CD8-positive, alpha-beta memory T cell (primary cell): ENCODE results near the gene GAPVD1. TPM values are rescaled to one million over a fixed set of nuclear protein-coding genes. Genes with fewer than 3 reads are reported as not detected.

ENCODE experiments used
- CTCF ChIA-PET: fragments of 350-600 bp; sonication (Branson Sonifier 250); formaldehyde crosslinking; loops from one replicate; lab custom pipeline; 2021; ENCODE audit warnings: antibody characterized with exemption; lab: Charles Lee
- POLR2A ChIA-PET: fragments of 350-600 bp; sonication (Branson Sonifier 250); formaldehyde crosslinking; loops from one replicate; lab custom pipeline; 2021; ENCODE audit warnings: antibody characterized with exemption; lab: Charles Lee
- DNase-seq, 5 donors: peaks; one replicate each; pipeline versions ENCODE4 v3.0.0 to v3.0.0-alpha.2; 2020 to 2022; ENCODE audit warnings: mixed read lengths in 1 of 5
- H3K27ac ChIP-seq: one replicate; pipeline ENCODE4 v1.7.0; 2013; ENCODE audit warnings: low read depth, mild to moderate bottlenecking, low read length, moderate library complexity
- H3K27me3 ChIP-seq: 2 replicates; pipeline ENCODE4 v1.7.0; 2013; ENCODE audit warnings: low read length, mild to moderate bottlenecking; ENCODE audit not compliant: insufficient read depth, poor library complexity, severe bottlenecking
- H3K36me3 ChIP-seq: 2 replicates; pipeline ENCODE4 v1.7.0; 2013; ENCODE audit warnings: mild to moderate bottlenecking, low read length, moderate library complexity; ENCODE audit not compliant: insufficient read depth
- H3K4me1 ChIP-seq: 2 replicates; pipeline ENCODE4 v1.7.0; 2013; ENCODE audit warnings: mild to moderate bottlenecking, low read length, moderate library complexity; ENCODE audit not compliant: insufficient read depth
- H3K4me3 ChIP-seq: 2 replicates; pipeline ENCODE4 v1.7.0; 2013; ENCODE audit warnings: mild to moderate bottlenecking, low read length
- H3K9me3 ChIP-seq: 2 replicates; pipeline ENCODE4 v1.7.0; 2013; ENCODE audit warnings: mild to moderate bottlenecking, low read length
- H3K27ac Mint-ChIP-seq, 8 donors: one replicate each; pipeline ENCODE4 v1.8.0; 2020 to 2021; ENCODE audit warnings: mixed read lengths in 8 of 8, mild to moderate bottlenecking in 6 of 8, inconsistent platforms in 3 of 8, moderate library complexity in 3 of 8
- H3K27me3 Mint-ChIP-seq, 2 donors: one replicate each; pipeline ENCODE4 v1.8.0; 2020 to 2021; ENCODE audit warnings: mixed read lengths in 2 of 2, mild to moderate bottlenecking in 1 of 2, moderate library complexity in 1 of 2
- H3K36me3 Mint-ChIP-seq, 3 donors: one replicate each; pipeline ENCODE4 v1.8.0; 2020 to 2021; ENCODE audit warnings: mixed read lengths in 3 of 3, inconsistent platforms in 1 of 3, mild to moderate bottlenecking in 1 of 3
- H3K4me1 Mint-ChIP-seq, 3 donors: one replicate each; pipeline ENCODE4 v1.8.0; 2020 to 2021; ENCODE audit warnings: mixed read lengths in 3 of 3, inconsistent platforms in 1 of 3, mild to moderate bottlenecking in 1 of 3
- H3K4me3 Mint-ChIP-seq, 7 donors: one replicate each; pipeline ENCODE4 v1.8.0; 2020 to 2021; ENCODE audit warnings: mixed read lengths in 7 of 7, mild to moderate bottlenecking in 6 of 7, moderate library complexity in 4 of 7, inconsistent platforms in 2 of 7
- H3K9me3 Mint-ChIP-seq, 5 donors: one replicate each; pipeline ENCODE4 v1.8.0; 2020 to 2022; ENCODE audit warnings: mixed read lengths in 5 of 5, mild to moderate bottlenecking in 3 of 5, moderate library complexity in 2 of 5, inconsistent platforms in 1 of 5
- polyA plus RNA-seq: library from polyadenylated mRNA; unstranded; fragments of 300-500 nt; fragmentation: Illumina TruSeq; gene quantifications from one replicate; pipeline ENCODE4 v1.2.3, GENCODE V29; 2021
- total RNA-seq, 2 experiments: library from RNA; stranded (reverse); gene quantifications; one replicate each; pipeline ENCODE4 v1.2.3, GENCODE V29; 2021

Gene GAPVD1
- total and polyA plus RNA-seq, 3 experiments from 2014 or later, result 42.7 to 55.4 (median 44.8) TPM

DNA sequence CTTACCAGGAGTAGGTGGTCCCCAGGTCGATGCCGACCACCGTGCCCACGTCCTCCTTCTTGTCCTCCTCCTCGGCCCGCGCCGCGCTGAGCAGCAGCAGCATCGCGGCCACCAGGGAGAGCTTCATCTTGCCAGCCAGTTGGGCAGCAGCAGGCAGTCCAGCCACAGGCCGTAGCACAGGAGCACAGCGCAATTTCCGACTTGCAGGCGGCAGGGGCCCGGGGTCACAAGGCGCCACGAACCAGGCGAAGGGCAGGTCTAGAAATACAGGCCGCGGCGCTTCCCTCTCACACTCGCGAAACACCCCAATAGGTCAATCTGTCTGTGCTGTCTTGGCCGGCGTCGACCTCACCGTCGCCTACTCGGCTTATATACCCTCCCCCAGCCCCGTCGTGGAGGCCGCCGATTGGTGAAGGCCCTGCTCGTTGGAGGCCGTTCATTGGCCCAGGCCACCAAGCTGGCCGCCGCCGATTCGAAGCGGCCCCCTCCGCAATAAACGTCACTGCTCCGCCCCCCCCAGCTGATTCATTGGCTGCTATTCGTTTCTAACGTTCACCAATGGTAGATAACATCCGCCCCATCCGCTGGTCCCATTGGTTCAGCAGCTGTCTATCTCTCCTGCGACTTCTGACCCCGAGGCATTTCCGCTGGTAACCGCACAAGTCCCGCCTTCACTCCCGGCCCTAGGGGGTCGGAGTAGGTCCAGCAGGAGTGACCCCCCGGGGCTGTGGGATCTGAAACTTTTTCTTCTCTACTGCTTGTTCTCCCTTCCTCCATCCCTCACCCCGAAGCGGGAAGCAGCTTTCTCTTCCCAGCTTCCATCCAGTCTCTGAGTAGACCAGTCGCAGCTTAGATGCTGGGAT lies 20.4 kb upstream of the GAPVD1 start, which contains the start of gene HSPA5:
Gene HSPA5 (minus strand): TSS at position 344 of the 863 bp plus-strand sequence. CDS start 217 bp downstream, at position 127.
- ChIA-PET POLR2A (interaction anchor here (0.6 to 2.8 kb wide), 14 partner anchors 21 to 380 kb away, joined by 3 to 47 read pairs (median 6); partner anchors contain the start of genes ARPC5L, GAPVD1, GOLGA1 and RABEPK), CTCF (interaction anchor here (0.6 to 2.3 kb wide), 13 partner anchors 9 to 300 kb away, joined by 3 to 18 read pairs (median 3); partner anchors contain the start of gene GAPVD1)
- no peaks in the 10 kb centered on the region for H3K9me3 Mint-ChIP-seq
- peak within 1 kb of the TSS; percentile 99 for H3K27ac ChIP-seq
- peak; percentile 99 to 100 (median 99) for DNase-seq
- H3K4me3 ChIP-seq, result peak within 1 kb of the TSS; percentile 96
- no peaks in the 10 kb centered on the region for H3K9me3 ChIP-seq
- peak within 1 kb of the TSS; percentile 92 to 99 (median 95) for H3K4me3 Mint-ChIP-seq
- peaks cover 46 to 53% (median 48%) of the 10 kb centered on the region in 3 donors for H3K4me1 Mint-ChIP-seq
- H3K36me3 Mint-ChIP-seq, result peaks cover 15 to 59% (median 20%) of the 10 kb centered on the region in 3 donors
- peak within 1 kb of the TSS; percentile 97 to 100 (median 99) for H3K27ac Mint-ChIP-seq
- H3K36me3 ChIP-seq, result peaks cover 32% of the 10 kb centered on the region
- H3K27me3 ChIP-seq, result no peaks in the 10 kb centered on the region
- peaks cover 51% of the 10 kb centered on the region for H3K4me1 ChIP-seq
- H3K27me3 Mint-ChIP-seq, result peaks cover 0 to 13% of the 10 kb centered on the region in 2 donors

DNA sequence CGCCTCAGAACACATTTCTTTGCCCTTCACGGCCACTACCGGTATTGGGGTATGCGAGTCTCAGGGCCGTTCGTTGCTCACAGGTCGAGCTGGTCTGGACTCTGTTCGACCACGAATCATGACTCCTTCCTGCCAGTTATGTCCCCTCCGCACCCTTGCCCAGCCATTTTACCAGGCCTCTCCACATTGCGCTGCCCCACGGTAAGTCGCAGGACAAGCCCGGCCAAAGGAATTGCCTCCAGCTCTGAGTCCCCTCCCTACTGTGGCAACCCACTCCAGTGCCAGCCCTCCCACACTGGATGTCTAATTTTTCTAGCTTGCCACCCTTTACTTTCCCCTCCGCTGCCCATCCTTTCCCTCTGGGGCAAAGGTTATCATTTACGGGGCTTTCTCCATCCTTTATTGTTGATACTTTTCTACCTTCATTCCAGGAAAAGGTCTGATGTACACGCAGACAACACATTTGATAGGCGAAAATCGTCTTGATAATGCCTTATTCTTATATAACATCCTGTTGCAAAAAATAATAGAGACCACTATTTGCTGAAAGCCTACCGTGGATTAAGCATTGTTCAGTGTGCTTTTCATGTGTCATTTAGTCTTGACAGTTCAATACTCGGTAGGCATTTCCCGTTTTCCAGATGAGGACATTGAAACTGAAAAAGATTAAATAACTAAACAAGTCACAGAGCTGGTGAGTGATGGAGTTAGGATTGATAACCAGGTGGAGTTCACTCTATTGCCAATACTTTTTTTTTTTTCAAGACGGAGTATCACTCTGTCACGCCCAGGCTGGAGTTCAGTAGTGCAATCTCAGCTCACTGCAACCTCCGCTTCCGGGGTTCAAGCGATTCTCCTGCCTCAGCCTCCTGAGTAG lies 19.5 kb upstream of the GAPVD1 start:
- H3K9me3 ChIP-seq, result no peaks in the 10 kb centered on the region
- peaks cover 11 to 50% (median 14%) of the 10 kb centered on the region in 3 donors for H3K36me3 Mint-ChIP-seq
- H3K4me3 ChIP-seq, result peak overlapping the region; percentile 90
- H3K27ac ChIP-seq, result peak overlapping the region; percentile 99
- H3K4me3 Mint-ChIP-seq, result peak overlapping the region; percentile 92 to 99 (median 95)
- ChIA-PET POLR2A (interaction anchor here (0.6 to 2.8 kb wide), 11 partner anchors 20 to 372 kb away, joined by 3 to 47 read pairs (median 6); partner anchors contain the start of genes GAPVD1, GOLGA1 and RABEPK), CTCF (interaction anchor here (0.6 to 2.3 kb wide), 12 partner anchors 8 to 300 kb away, joined by 3 to 18 read pairs (median 3); partner anchors contain the start of gene GAPVD1)
- H3K4me1 Mint-ChIP-seq, result peaks cover 37 to 44% (median 39%) of the 10 kb centered on the region in 3 donors
- H3K27me3 Mint-ChIP-seq, result peaks cover 0 to 13% of the 10 kb centered on the region in 2 donors
- H3K27me3 ChIP-seq, result no peaks in the 10 kb centered on the region
- peak overlapping the region; percentile 97 to 100 (median 99) for H3K27ac Mint-ChIP-seq
- peak in 1 of 5 donors; percentile 18 for DNase-seq
- H3K9me3 Mint-ChIP-seq, result no peaks in the 10 kb centered on the region
- H3K4me1 ChIP-seq, result peaks cover 42% of the 10 kb centered on the region
- H3K36me3 ChIP-seq, result peaks cover 24% of the 10 kb centered on the region

DNA sequence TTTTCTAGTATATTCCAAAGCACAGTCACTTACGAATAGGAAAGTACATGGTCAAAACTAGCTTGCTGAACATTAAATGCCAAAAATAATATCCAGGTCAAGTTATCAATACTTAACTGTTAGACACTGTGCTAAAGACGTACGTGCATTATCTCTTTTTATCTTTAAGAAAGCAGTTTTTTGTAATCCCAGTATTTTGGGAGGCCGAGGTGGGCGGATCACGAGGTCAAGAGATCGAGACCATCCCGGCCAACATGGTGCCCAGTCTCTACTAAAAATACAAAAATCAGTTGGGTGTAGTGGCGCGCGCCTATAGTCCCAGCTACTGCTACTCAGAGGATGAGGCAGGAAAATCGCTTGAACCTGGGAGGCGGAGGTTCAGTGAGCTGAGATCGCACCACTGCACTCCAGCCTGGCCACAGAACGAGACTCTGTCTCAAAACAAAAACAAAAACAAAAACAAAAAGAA lies 17.8 kb upstream of the GAPVD1 start:
- Histone ChIP-seq H3K36me3 (peaks cover 6% of the 10 kb centered on the region), H3K27me3 (no peaks in the 10 kb centered on the region), H3K4me3 (no peak overlapping the region), H3K4me1 (peaks cover 25% of the 10 kb centered on the region), H3K27ac (no peak overlapping the region), H3K9me3 (no peaks in the 10 kb centered on the region)
- peak overlapping the region in 1 of 8 donors; percentile 40 for H3K27ac Mint-ChIP-seq
- DNase-seq, result no peak
- peaks cover 22 to 27% (median 22%) of the 10 kb centered on the region in 3 donors for H3K4me1 Mint-ChIP-seq
- CTCF ChIA-PET, result interaction anchor here (0.9 to 1.3 kb wide), 2 partner anchors 12 to 18 kb away, joined by 3 to 4 read pairs; partner anchors contain the start of gene GAPVD1
- peaks cover 3 to 33% (median 3%) of the 10 kb centered on the region in 3 donors for H3K36me3 Mint-ChIP-seq
- H3K9me3 Mint-ChIP-seq, result no peaks in the 10 kb centered on the region
- POLR2A ChIA-PET, result interaction anchor here (0.6 kb wide), 1 partner anchor 42 kb away, joined by 7 read pairs; no protein-coding TSS in a partner anchor
- H3K4me3 Mint-ChIP-seq, result peak overlapping the region in 1 of 7 donors; percentile 70
- peaks cover 0 to 13% of the 10 kb centered on the region in 2 donors for H3K27me3 Mint-ChIP-seq

DNA sequence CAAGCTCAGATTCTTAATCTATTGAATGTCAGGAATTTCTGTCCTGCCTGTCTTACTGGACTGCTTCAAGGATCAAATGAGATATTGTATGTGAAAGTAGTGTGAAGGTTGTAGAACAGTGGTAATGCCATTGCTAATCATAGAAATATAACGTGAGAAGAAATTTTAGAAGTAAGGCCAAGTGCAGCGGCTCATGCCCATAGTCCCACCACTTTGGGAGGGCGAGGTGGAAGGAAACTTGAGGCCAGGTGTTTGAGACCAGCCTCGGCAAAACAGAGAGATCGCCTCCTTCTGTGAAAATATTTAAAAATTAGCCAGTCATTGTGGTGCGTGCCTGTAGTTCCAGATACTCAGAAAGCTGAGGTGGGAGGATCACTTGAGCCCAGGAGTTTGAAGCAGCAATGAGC lies 15.4 kb upstream of the GAPVD1 start:
- H3K4me1 Mint-ChIP-seq, result peaks cover 8 to 10% (median 9%) of the 10 kb centered on the region in 3 donors
- H3K4me3 Mint-ChIP-seq, result no peak overlapping the region
- H3K27me3 Mint-ChIP-seq, result peaks cover 0 to 4% of the 10 kb centered on the region in 2 donors
- CTCF ChIA-PET, result interaction anchor here (1.7 kb wide), 1 partner anchor 15 kb away, joined by 8 read pairs; the partner anchor contains the start of gene GAPVD1
- Histone ChIP-seq H3K27ac (no peak overlapping the region), H3K4me1 (peaks cover 11% of the 10 kb centered on the region), H3K27me3 (no peaks in the 10 kb centered on the region), H3K36me3 (no peaks in the 10 kb centered on the region), H3K9me3 (no peaks in the 10 kb centered on the region), H3K4me3 (no peak overlapping the region)
- no peak for DNase-seq
- no peaks in the 10 kb centered on the region for H3K9me3 Mint-ChIP-seq
- POLR2A ChIA-PET, result no interaction called here
- H3K36me3 Mint-ChIP-seq, result peaks cover 0 to 8% (median 0%) of the 10 kb centered on the region in 3 donors
- H3K27ac Mint-ChIP-seq, result no peak overlapping the region

DNA sequence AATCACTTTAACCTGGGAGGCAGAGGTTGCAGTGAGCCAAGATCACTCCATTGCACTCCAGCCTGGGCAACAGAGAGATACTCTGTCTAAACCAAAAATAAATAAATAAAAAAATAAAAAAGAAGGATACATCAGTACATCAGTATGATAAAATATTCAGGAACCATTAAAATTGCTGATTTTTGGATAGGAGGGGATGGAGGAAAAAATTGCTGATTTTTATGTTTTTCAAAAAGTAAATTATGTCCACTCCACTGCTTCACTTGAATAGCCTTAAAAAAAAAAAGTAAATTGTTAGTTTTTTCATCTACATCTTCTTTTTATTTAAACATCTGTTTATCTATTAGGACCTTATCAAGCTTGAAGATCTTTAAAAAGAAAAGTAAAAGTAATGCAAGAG lies 7.4 kb upstream of the GAPVD1 start:
- no peak overlapping the region for H3K27ac ChIP-seq
- DNase-seq, result no peak
- Mint-ChIP-seq H3K4me1 (no peaks in the 10 kb centered on the region), H3K27ac (no peak overlapping the region), H3K4me3 (no peak overlapping the region), H3K36me3 (no peaks in the 10 kb centered on the region), H3K27me3 (peaks cover 0 to 8% of the 10 kb centered on the region in 2 donors), H3K9me3 (no peaks in the 10 kb centered on the region)
- H3K36me3 ChIP-seq, result no peaks in the 10 kb centered on the region
- no peaks in the 10 kb centered on the region for H3K4me1 ChIP-seq
- CTCF ChIA-PET, result no interaction called here
- no peaks in the 10 kb centered on the region for H3K27me3 ChIP-seq
- POLR2A ChIA-PET, result no interaction called here
- no peak overlapping the region for H3K4me3 ChIP-seq
- H3K9me3 ChIP-seq, result no peaks in the 10 kb centered on the region

DNA sequence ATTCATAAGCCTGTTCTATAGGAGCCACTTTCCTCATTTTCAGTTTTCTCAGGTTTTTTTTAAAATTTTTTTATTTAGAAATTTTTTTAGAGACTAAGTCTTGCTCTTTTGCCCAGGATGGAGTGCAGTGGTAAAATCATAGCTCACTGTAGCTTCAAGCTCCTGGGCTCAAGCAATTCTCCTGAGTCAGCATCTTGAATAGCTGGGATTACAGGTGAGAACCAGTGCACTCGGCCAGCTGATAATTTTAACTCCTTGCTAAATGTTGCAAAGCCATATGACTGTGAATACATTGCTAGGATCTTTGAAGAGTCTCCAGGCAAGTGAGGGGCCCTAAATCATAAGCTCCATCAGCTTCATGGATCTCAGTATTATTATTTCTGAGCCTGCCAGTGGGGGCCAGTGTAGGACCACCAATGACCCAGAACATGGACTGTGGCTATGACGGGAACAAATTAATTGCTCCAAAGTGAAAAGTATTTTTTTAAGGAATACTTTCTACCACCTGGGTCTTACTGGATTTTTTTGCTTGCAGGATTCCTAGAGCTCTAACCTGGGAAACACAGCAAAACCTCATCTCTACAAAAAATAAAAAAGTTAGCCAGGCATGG lies 5.7 kb upstream of the GAPVD1 start:
- no peaks in the 10 kb centered on the region for H3K36me3 Mint-ChIP-seq
- ChIA-PET POLR2A (interaction anchor here (0.6 kb wide), 1 partner anchor 57 kb away, joined by 4 read pairs; no protein-coding TSS in a partner anchor), CTCF (interaction anchor here (1.1 to 1.5 kb wide), 2 partner anchors 12 to 14 kb away, joined by 3 to 6 read pairs; partner anchors contain the start of gene HSPA5)
- Histone ChIP-seq H3K4me1 (no peaks in the 10 kb centered on the region), H3K27me3 (no peaks in the 10 kb centered on the region), H3K27ac (no peak overlapping the region), H3K36me3 (no peaks in the 10 kb centered on the region), H3K4me3 (no peak overlapping the region), H3K9me3 (no peaks in the 10 kb centered on the region)
- no peaks in the 10 kb centered on the region for H3K9me3 Mint-ChIP-seq
- H3K27ac Mint-ChIP-seq, result no peak overlapping the region
- H3K4me3 Mint-ChIP-seq, result no peak overlapping the region
- DNase-seq, result peak in 1 of 5 donors; percentile 8
- H3K4me1 Mint-ChIP-seq, result peaks cover 3 to 6% (median 4%) of the 10 kb centered on the region in 3 donors
- peaks cover 0 to 8% of the 10 kb centered on the region in 2 donors for H3K27me3 Mint-ChIP-seq
